Keratinocyte (primary cell): ENCODE results near the gene RACGAP1. TPM values are rescaled to one million over a fixed set of nuclear protein-coding genes. Genes with fewer than 3 reads are reported as not detected.

Source experiments
- DNase-seq: peaks from one replicate; pipeline ENCODE4 v3.0.0-alpha.2; 2011; ENCODE audit warnings: low read depth, missing footprints, low spot score
- FAIRE-seq: peaks from 2 replicates; lab custom pipeline; 2011; peaks lifted over from hg19 to GRCh38; lab: Jason Lieb, UNC
- H2AFZ ChIP-seq: 2 replicates; pipeline ENCODE4 v1.6.0; 2012; ENCODE audit warnings: low read length, control low read depth, inconsistent platforms; ENCODE audit not compliant: control insufficient read depth
- H3K27ac ChIP-seq: 2 replicates; pipeline ENCODE4 v1.5.1; 2011; ENCODE audit warnings: low read length; ENCODE audit not compliant: control insufficient read depth, insufficient read depth
- H3K27me3 ChIP-seq: 3 replicates; pipeline ENCODE4 v1.6.0; 2011; ENCODE audit warnings: low read length; ENCODE audit not compliant: control insufficient read depth, insufficient read depth; ENCODE audit errors: extremely low read depth
- H3K36me3 ChIP-seq, 2 experiments: 2 replicates in 1 of 2; 3 replicates in 1 of 2; pipeline ENCODE4 v1.5.1; 2011; ENCODE audit warnings: low read length in 2 of 2, mild to moderate bottlenecking in 1 of 2; ENCODE audit not compliant: control insufficient read depth in 2 of 2, insufficient read depth in 2 of 2; ENCODE audit errors: extremely low read depth in 1 of 2
- H3K4me1 ChIP-seq: 3 replicates; pipeline ENCODE4 v1.5.1; 2011; ENCODE audit warnings: low read length; ENCODE audit not compliant: control insufficient read depth, insufficient read depth; ENCODE audit errors: extremely low read depth
- H3K4me2 ChIP-seq: 3 replicates; pipeline ENCODE4 v1.6.0; 2011; ENCODE audit warnings: low read depth, low read length; ENCODE audit not compliant: control insufficient read depth, insufficient read depth; ENCODE audit errors: extremely low read depth
- H3K4me3 ChIP-seq, 3 experiments: fragments of 200-600 bp in 1 of 3; sonication (generic) in 1 of 3; 2 replicates in 2 of 3; 3 replicates in 1 of 3; pipeline ENCODE4 v1.5.1; 2011 to 2016; ENCODE audit warnings: low read length in 3 of 3, mild to moderate bottlenecking in 3 of 3, control low read depth in 2 of 3, inconsistent platforms in 1 of 3, low read depth in 1 of 3, mixed read lengths in 1 of 3, mixed run types in 1 of 3, moderate library complexity in 1 of 3; ENCODE audit not compliant: control insufficient read depth in 2 of 3, insufficient read depth in 2 of 3; ENCODE audit errors: extremely low read depth in 1 of 3
- H3K79me2 ChIP-seq: 2 replicates; pipeline ENCODE4 v1.6.0; 2012; ENCODE audit warnings: low read length; ENCODE audit not compliant: control insufficient read depth, insufficient read depth
- H3K9ac ChIP-seq: 3 replicates; pipeline ENCODE4 v1.6.0; 2011; ENCODE audit warnings: low read length; ENCODE audit not compliant: control insufficient read depth, insufficient read depth; ENCODE audit errors: extremely low read depth
- H3K9me1 ChIP-seq: 3 replicates; pipeline ENCODE4 v1.6.0; 2011; ENCODE audit warnings: low read length; ENCODE audit not compliant: control insufficient read depth, insufficient read depth; ENCODE audit errors: extremely low read depth
- H3K9me3 ChIP-seq: 2 replicates; pipeline ENCODE4 v1.5.1; 2012; ENCODE audit warnings: low read depth, low read length; ENCODE audit not compliant: control insufficient read depth
- H4K20me1 ChIP-seq: 3 replicates; pipeline ENCODE4 v1.6.0; 2011; ENCODE audit warnings: low read length; ENCODE audit not compliant: control insufficient read depth, insufficient read depth; ENCODE audit errors: extremely low read depth
- CTCF ChIP-seq, 3 experiments: IDR thresholded peaks in 1 of 3; conservative IDR thresholded peaks in 1 of 3; optimal IDR thresholded peaks in 1 of 3; 2 replicates in 2 of 3; 3 replicates in 1 of 3; pipeline versions ENCODE3 to v1.5.1; 2011; ENCODE audit warnings: low read length in 3 of 3, mild to moderate bottlenecking in 3 of 3, moderate library complexity in 2 of 3, control low read depth in 1 of 3, inconsistent platforms in 1 of 3; ENCODE audit not compliant: insufficient read depth in 2 of 3; ENCODE audit errors: extremely low read depth in 1 of 3
- EZH2 ChIP-seq: IDR thresholded peaks from one replicate; pipeline ENCODE4 v1.6.1; 2012; ENCODE audit warnings: inconsistent platforms, mild to moderate bottlenecking, low read length, moderate library complexity
- dilution Hi-C: fragments of 300-500 bp; cut with MboI; formaldehyde crosslinking; loops from one replicate; pipeline ENCODE4 v1.7.0; 2020; ENCODE audit warnings: low sequenced_read_pairs; ENCODE audit not compliant: extremely low pct_ligation_motif_present
- polyA plus RNA-seq, 5 experiments: library from polyadenylated mRNA; depleted of rRNA in 3 of 5; stranded (reverse) in 3 of 5; stranded (forward) in 1 of 5; unstranded in 1 of 5; fragments of >200 nt; gene quantifications; 1 replicate in 1 of 5; 2 replicates in 3 of 5; 3 replicates in 1 of 5; pipeline versions ENCODE4 v1.2.1 to v1.2.3, GENCODE V29; 2011 to 2012; ENCODE audit warnings: missing spikeins in 2 of 5, low read depth in 1 of 5, low replicate concordance in 1 of 5

Gene RACGAP1
- polyA plus RNA-seq, 1 donor (not counting 4 experiments of a cell fraction or from before 2014, with no cell fraction given), result 57.1 TPM

DNA sequence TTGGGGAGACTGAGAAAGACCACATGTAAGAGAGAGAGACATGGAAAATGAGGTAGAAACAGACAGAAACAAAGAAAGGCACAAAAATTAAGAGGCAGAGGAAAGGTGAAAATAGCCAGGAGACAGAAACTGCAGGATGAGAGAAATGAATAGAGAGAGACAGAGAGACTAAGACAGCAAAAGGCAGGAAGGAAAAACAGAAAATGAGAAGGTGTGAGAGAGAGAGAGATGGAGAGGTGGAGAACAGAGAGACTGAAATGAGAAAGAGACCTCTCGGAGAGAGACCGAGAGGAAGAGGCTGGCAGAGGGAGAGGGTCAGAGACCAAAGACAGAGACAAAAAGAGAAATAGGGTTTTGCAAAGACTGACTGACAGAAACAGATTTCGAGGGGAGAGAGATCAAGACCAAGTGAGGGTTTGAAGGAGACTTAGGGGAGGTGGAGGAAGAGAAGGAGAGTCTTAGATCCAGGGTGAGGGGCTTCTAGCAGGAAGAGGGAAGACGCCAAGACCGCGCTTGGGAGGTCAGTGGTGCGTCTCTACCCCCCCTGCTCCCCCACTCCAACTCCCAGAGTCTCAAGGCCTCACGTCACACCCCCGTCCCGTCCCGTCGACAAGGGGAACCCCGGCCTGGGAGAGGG, 64.7 kb downstream of the RACGAP1 start:
- no peak for FAIRE-seq

GRCh38 chr12:49959685-49960473, 65.4 kb downstream of the RACGAP1 start:
- Histone ChIP-seq H3K27me3 (peaks cover 90% of the 10 kb centered on the region), H2AFZ (no peak overlapping the region), H3K79me2 (no peaks in the 10 kb centered on the region), H3K4me1 (peaks cover 6% of the 10 kb centered on the region), H4K20me1 (no peaks in the 10 kb centered on the region), H3K27ac (no peak overlapping the region), H3K9me1 (no peaks in the 10 kb centered on the region), H3K4me2 (no peak overlapping the region), H3K4me3 (no peak overlapping the region), H3K9me3 (no peaks in the 10 kb centered on the region), H3K36me3 (no peaks in the 10 kb centered on the region), H3K9ac (no peak overlapping the region)
- DNase-seq, result no peak
- TF ChIP-seq EZH2 (no peak), CTCF (optimal IDR thresholded peaks at IDR 0.05 in 1 of 3, IDR thresholded peaks at IDR 0.05 in 1 of 3, conservative IDR thresholded peaks at IDR 0.05 in 1 of 3; ENCODE audit: extremely low read depth in 1 of 3, insufficient read depth in 2 of 3, low read length in 3 of 3) (no peak)
- no peak for FAIRE-seq
- dilution Hi-C loops, result no loop called here

More for the DNA sequence above, 64.7 kb downstream of the RACGAP1 start:
- no peak overlapping the region for H3K4me2 ChIP-seq
- no peaks in the 10 kb centered on the region for H3K79me2 ChIP-seq
- no peak overlapping the region for H3K4me3 ChIP-seq
- no peaks in the 10 kb centered on the region for H3K9me1 ChIP-seq
- no peak overlapping the region for H3K27ac ChIP-seq
- peaks cover 6% of the 10 kb centered on the region for H3K4me1 ChIP-seq
- no peaks in the 10 kb centered on the region for H3K36me3 ChIP-seq
- no peak overlapping the region for H2AFZ ChIP-seq
- no peaks in the 10 kb centered on the region for H3K9me3 ChIP-seq
- no peaks in the 10 kb centered on the region for H4K20me1 ChIP-seq
- H3K9ac ChIP-seq, result no peak overlapping the region
- DNase-seq, result no peak
- TF ChIP-seq EZH2 (no peak), CTCF (optimal IDR thresholded peaks at IDR 0.05 in 1 of 3, IDR thresholded peaks at IDR 0.05 in 1 of 3, conservative IDR thresholded peaks at IDR 0.05 in 1 of 3; ENCODE audit: extremely low read depth in 1 of 3, insufficient read depth in 2 of 3, low read length in 3 of 3) (no peak)
- dilution Hi-C loops, result no loop called here
- H3K27me3 ChIP-seq, result peaks cover 89% of the 10 kb centered on the region
